ENCODE data around the gene LMOD2. TPM values are rescaled to one million over a fixed set of nuclear protein-coding genes. Genes with fewer than 3 reads are reported as not detected.

The LMOD2 gene
- polyA plus RNA-seq, 2 of the 4 experiments (the other 2 are of a cell fraction): not detected

DNA sequence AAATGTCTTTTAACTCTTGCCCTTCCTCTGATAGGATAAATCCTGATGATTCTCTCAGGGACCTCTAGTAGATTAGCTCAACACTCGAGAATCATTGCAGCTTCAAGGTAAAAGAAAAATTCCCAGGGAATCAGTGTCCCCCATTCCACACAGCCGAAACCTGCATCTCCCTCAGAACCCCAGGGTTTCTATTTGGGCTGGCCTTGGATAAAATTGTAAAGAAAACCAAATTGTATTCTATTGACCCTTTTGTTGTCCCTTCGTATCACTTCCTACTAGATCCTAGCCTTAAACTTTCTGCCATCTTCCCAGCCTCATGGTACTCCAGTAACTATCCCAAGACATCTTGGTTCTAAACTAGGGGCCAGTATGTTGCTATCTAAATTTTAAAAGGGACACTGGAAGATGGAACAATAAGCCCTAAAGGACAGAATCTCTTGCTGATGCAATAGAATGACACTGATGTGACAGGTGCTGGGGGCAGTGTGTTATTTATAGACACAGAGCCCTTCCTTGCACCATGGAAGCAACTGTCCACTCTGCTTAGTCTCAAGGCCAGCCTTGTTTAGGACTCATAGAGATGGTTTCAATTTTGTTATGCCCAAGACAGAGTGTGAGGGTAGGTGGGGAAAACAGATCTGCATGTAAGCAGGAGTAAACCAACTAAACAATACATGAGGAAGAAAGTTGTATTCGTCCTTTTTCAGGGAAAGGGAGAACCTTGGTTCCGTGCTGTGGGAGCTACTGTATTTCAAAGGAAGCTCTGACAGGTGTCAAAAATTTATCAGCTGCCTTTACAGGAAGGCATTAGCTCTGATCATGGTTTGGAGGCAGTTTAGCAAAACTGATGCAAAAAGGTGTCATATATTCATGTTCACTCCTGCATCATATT lies 46.4 kb upstream of the LMOD2 start:
- 0 out of 3 replicates have a peak, but pooled peaks cover 3% of the 10 kb centered on the region for H3K9me3 ChIP-seq
- ATAC-seq (0 out of 6 replicates have a peak, but pooled peaks of 1 of the 2 experiments have one; percentile 34), FAIRE-seq (no peak), DNase-seq (ENCODE audit: low read depth in 1 of 2, low spot score in 1 of 2) (no peak)
- H3K4me2 ChIP-seq: no peak overlapping the region
- H3K4me3 ChIP-seq: no peak overlapping the region
- no peak overlapping the region for H3K27ac ChIP-seq
- no peaks in the 10 kb centered on the region for H3K4me1 ChIP-seq
- ChIA-PET CTCF (no interaction called here), POLR2A (no interaction called here)
- 34% methylated on average over 5 of the region's 5 CpGs for WGBS (ENCODE audit: missing lambda C conversion rate)
- no peak for TF ChIP-seq KDM1A (IDR thresholded peaks at IDR 0.05; ENCODE audit: low read depth)
- no peak for TF ChIP-seq TFCP2L1 (CRISPR knock-in tag; IDR thresholded peaks at IDR 0.05)
- TF ChIP-seq HOXB5 (CRISPR knock-in tag; IDR thresholded peaks at IDR 0.05): no peak
- TF ChIP-seq, protein P1, sequence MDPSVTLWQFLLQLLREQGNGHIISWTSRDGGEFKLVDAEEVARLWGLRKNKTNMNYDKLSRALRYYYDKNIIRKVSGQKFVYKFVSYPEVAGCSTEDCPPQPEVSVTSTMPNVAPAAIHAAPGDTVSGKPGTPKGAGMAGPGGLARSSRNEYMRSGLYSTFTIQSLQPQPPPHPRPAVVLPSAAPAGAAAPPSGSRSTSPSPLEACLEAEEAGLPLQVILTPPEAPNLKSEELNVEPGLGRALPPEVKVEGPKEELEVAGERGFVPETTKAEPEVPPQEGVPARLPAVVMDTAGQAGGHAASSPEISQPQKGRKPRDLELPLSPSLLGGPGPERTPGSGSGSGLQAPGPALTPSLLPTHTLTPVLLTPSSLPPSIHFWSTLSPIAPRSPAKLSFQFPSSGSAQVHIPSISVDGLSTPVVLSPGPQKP (IDR thresholded peaks at IDR 0.05; ENCODE audit: low read depth, low read length): no peak
- TF ChIP-seq ZFP36 (IDR thresholded peaks at IDR 0.05; ENCODE audit: borderline replicate concordance, partially characterized antibody): no peak
- TF ChIP-seq SMC3 (IDR thresholded peaks at IDR 0.05): no peak
- no peak for TF ChIP-seq ZNF302 (CRISPR knock-in tag; IDR thresholded peaks at IDR 0.05)
- no peak for TF ChIP-seq PHF8 (IDR thresholded peaks at IDR 0.05; ENCODE audit: borderline replicate concordance, low read depth)
- TF ChIP-seq CBX8 (IDR thresholded peaks at IDR 0.05): no peak
- TF ChIP-seq JUN (IDR thresholded peaks at IDR 0.05): no peak
- TF ChIP-seq FOSB (CRISPR knock-in tag; IDR thresholded peaks at IDR 0.05): no peak
- no peak for TF ChIP-seq ZC3H11A (IDR thresholded peaks at IDR 0.05)
- TF ChIP-seq, protein P2, sequence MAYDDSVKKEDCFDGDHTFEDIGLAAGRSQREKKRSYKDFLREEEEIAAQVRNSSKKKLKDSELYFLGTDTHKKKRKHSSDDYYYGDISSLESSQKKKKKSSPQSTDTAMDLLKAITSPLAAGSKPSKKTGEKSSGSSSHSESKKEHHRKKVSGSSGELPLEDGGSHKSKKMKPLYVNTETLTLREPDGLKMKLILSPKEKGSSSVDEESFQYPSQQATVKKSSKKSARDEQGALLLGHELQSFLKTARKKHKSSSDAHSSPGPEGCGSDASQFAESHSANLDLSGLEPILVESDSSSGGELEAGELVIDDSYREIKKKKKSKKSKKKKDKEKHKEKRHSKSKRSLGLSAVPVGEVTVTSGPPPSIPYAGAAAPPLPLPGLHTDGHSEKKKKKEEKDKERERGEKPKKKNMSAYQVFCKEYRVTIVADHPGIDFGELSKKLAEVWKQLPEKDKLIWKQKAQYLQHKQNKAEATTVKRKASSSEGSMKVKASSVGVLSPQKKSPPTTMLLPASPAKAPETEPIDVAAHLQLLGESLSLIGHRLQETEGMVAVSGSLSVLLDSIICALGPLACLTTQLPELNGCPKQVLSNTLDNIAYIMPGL (CRISPR knock-in tag; IDR thresholded peaks at IDR 0.05; ENCODE audit: borderline replicate concordance): no peak
- TF ChIP-seq MYC (IDR thresholded peaks at IDR 0.05; ENCODE audit: borderline replicate concordance, low read length): no peak
- TF ChIP-seq, protein P3, sequence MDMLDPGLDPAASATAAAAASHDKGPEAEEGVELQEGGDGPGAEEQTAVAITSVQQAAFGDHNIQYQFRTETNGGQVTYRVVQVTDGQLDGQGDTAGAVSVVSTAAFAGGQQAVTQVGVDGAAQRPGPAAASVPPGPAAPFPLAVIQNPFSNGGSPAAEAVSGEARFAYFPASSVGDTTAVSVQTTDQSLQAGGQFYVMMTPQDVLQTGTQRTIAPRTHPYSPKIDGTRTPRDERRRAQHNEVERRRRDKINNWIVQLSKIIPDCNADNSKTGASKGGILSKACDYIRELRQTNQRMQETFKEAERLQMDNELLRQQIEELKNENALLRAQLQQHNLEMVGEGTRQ (IDR thresholded peaks at IDR 0.05): no peak
- TF ChIP-seq, protein P4, sequence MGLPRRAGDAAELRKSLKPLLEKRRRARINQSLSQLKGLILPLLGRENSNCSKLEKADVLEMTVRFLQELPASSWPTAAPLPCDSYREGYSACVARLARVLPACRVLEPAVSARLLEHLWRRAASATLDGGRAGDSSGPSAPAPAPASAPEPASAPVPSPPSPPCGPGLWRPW (IDR thresholded peaks at IDR 0.05): no peak
- TF ChIP-seq, protein P5, sequence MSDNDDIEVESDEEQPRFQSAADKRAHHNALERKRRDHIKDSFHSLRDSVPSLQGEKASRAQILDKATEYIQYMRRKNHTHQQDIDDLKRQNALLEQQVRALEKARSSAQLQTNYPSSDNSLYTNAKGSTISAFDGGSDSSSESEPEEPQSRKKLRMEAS (IDR thresholded peaks at IDR 0.05): no peak
- no peak for TF ChIP-seq ZSCAN20 (CRISPR knock-in tag; IDR thresholded peaks at IDR 0.05)
- TF ChIP-seq SREBF2 (IDR thresholded peaks at IDR 0.05): no peak

DNA sequence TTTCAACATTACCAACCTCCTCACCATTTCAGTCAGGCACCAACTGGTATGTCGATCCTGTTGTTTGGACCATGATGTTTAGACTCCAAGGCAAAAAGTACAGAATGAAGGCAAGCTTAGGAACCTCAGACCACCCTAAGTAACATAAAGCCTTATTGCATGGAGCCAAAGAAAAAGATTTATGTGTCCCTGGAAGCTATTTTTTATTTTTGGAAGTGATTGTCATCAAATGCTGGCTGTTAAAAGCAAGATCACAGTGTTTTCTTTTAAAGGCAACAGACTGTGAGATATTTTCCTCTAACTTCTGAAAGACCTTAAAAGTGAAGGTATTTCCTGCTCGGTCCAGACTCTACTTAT lies 45.8 kb upstream of the LMOD2 start:
- Histone ChIP-seq H3K4me3 (no peak overlapping the region), H3K27ac (no peak overlapping the region), H3K9me3 (0 out of 3 replicates have a peak, but pooled peaks cover 3% of the 10 kb centered on the region), H3K4me2 (no peak overlapping the region), H3K4me1 (no peaks in the 10 kb centered on the region)
- POLR2A ChIA-PET: no interaction called here
- TF ChIP-seq CHD4 (IDR thresholded peaks at IDR 0.05; ENCODE audit: borderline replicate concordance): no peak
- no peak for TF ChIP-seq RCOR1 (IDR thresholded peaks at IDR 0.05; ENCODE audit: low read depth, low read length)
- no peak for TF ChIP-seq TP53 (CRISPR knock-in tag; IDR thresholded peaks at IDR 0.05)
- no peak for TF ChIP-seq HEYL (CRISPR knock-in tag; IDR thresholded peaks at IDR 0.05)
- TF ChIP-seq, protein P3 (IDR thresholded peaks at IDR 0.05): no peak
- TF ChIP-seq MYC (IDR thresholded peaks at IDR 0.05; ENCODE audit: borderline replicate concordance, low read length): no peak
- no peak for TF ChIP-seq CBX8 (IDR thresholded peaks at IDR 0.05)
- TF ChIP-seq FOXS1 (CRISPR knock-in tag; IDR thresholded peaks at IDR 0.05): no peak
- no peak for TF ChIP-seq EP300 (IDR thresholded peaks at IDR 0.05)
- TF ChIP-seq KDM1A (IDR thresholded peaks at IDR 0.05; ENCODE audit: low read depth): no peak
- no peak for TF ChIP-seq CBX2 (IDR thresholded peaks at IDR 0.05; ENCODE audit: borderline replicate concordance, low read depth)
- TF ChIP-seq, protein P6, sequence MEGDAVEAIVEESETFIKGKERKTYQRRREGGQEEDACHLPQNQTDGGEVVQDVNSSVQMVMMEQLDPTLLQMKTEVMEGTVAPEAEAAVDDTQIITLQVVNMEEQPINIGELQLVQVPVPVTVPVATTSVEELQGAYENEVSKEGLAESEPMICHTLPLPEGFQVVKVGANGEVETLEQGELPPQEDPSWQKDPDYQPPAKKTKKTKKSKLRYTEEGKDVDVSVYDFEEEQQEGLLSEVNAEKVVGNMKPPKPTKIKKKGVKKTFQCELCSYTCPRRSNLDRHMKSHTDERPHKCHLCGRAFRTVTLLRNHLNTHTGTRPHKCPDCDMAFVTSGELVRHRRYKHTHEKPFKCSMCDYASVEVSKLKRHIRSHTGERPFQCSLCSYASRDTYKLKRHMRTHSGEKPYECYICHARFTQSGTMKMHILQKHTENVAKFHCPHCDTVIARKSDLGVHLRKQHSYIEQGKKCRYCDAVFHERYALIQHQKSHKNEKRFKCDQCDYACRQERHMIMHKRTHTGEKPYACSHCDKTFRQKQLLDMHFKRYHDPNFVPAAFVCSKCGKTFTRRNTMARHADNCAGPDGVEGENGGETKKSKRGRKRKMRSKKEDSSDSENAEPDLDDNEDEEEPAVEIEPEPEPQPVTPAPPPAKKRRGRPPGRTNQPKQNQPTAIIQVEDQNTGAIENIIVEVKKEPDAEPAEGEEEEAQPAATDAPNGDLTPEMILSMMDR (IDR thresholded peaks at IDR 0.05): no peak
- no peak for TF ChIP-seq ZFP36 (IDR thresholded peaks at IDR 0.05; ENCODE audit: borderline replicate concordance, partially characterized antibody)
- no peak for TF ChIP-seq EHMT2 (IDR thresholded peaks at IDR 0.05; ENCODE audit: low read depth)
- no peak for TF ChIP-seq ESRRA (IDR thresholded peaks at IDR 0.05; ENCODE audit: borderline replicate concordance, low read length)
- no peak for DNase-seq (ENCODE audit: low read depth in 1 of 2, low spot score in 1 of 2)
- no peak for ATAC-seq
- CTCF ChIA-PET: no interaction called here
- 23% methylated on average over 2 of the region's 2 CpGs for WGBS (ENCODE audit: missing lambda C conversion rate)
- FAIRE-seq: peak; percentile 13

Data from A549 (cell line).